Fibroblast of lung (primary cell): ENCODE measurements around the gene DBH. TPM values are rescaled to one million over a fixed set of nuclear protein-coding genes. Genes with fewer than 3 reads are reported as not detected.

Experiments used
- DNase-seq, 2 donors: peaks; one replicate each; pipeline versions ENCODE4 v3.0.0 to v3.0.0-alpha.2; 2010; ENCODE audit warnings: low read depth in 2 of 2
- H2AFZ ChIP-seq: 2 replicates; pipeline ENCODE4 v1.5.1; 2012; ENCODE audit warnings: low read length, control low read depth, inconsistent platforms
- H3K27ac ChIP-seq: 2 replicates; pipeline ENCODE4 v1.5.1; 2011; ENCODE audit warnings: low read length, control low read depth; ENCODE audit not compliant: insufficient read depth
- H3K27me3 ChIP-seq: 2 replicates; pipeline ENCODE4 v1.5.1; 2011; ENCODE audit warnings: mild to moderate bottlenecking, low read length; ENCODE audit not compliant: control insufficient read depth, insufficient read depth
- H3K36me3 ChIP-seq: 2 replicates; pipeline ENCODE4 v1.5.1; 2011; ENCODE audit warnings: low read length; ENCODE audit not compliant: control insufficient read depth, insufficient read depth
- H3K4me1 ChIP-seq: 2 replicates; pipeline ENCODE4 v1.5.1; 2011; ENCODE audit warnings: low read length; ENCODE audit not compliant: control insufficient read depth, insufficient read depth; ENCODE audit errors: extremely low read depth
- H3K4me2 ChIP-seq: 2 replicates; pipeline ENCODE4 v1.5.1; 2011; ENCODE audit warnings: low read length, control low read depth; ENCODE audit not compliant: insufficient read depth; ENCODE audit errors: extremely low read depth
- H3K4me3 ChIP-seq, 4 experiments: fragments of 200-600 bp in 1 of 4; sonication (generic) in 1 of 4; replicated peaks in 1 of 4; 2 replicates each; pipeline ENCODE4 v1.5.1; 2011 to 2016; ENCODE audit warnings: low read length in 4 of 4, low read depth in 3 of 4, mild to moderate bottlenecking in 3 of 4, control low read depth in 2 of 4, inconsistent platforms in 1 of 4, mixed read lengths in 1 of 4; ENCODE audit not compliant: insufficient read depth in 1 of 4; ENCODE audit errors: control extremely low read depth in 1 of 4
- H3K79me2 ChIP-seq: 2 replicates; pipeline ENCODE4 v1.5.1; 2012; ENCODE audit warnings: mild to moderate bottlenecking, low read length, inconsistent platforms; ENCODE audit not compliant: control insufficient read depth, insufficient read depth
- H3K9ac ChIP-seq: 2 replicates; pipeline ENCODE4 v1.5.1; 2011; ENCODE audit warnings: mild to moderate bottlenecking, low read length, control low read depth; ENCODE audit not compliant: insufficient read depth
- H3K9me3 ChIP-seq: 2 replicates; pipeline ENCODE4 v1.5.1; 2012; ENCODE audit warnings: low read depth, low read length; ENCODE audit not compliant: control insufficient read depth, insufficient read depth
- H4K20me1 ChIP-seq: 2 replicates; pipeline ENCODE4 v1.5.1; 2011; ENCODE audit warnings: low read length; ENCODE audit not compliant: control insufficient read depth, insufficient read depth; ENCODE audit errors: extremely low read depth
- CTCF ChIP-seq, 2 donors: IDR thresholded peaks in 1 of 2; conservative IDR thresholded peaks in 1 of 2; 1 replicate in 1 of 2; 2 replicates in 1 of 2; pipeline ENCODE4 v1.5.1; 2011 to 2012; ENCODE audit warnings: low read length in 2 of 2, control low read depth in 1 of 2, inconsistent platforms in 1 of 2, low read depth in 1 of 2, mild to moderate bottlenecking in 1 of 2
- EZH2 ChIP-seq: IDR thresholded peaks from 2 replicates; pipeline ENCODE4 v1.5.1; 2012; ENCODE audit warnings: low read length, control low read depth, mild to moderate bottlenecking; ENCODE audit errors: missing control alignments
- polyA plus RNA-seq, 2 donors: library from polyadenylated mRNA; depleted of rRNA in 1 of 2; stranded (reverse) in 1 of 2; unstranded in 1 of 2; fragments of >200 nt; gene quantifications; 2 replicates each; pipeline ENCODE4 v1.2.1, GENCODE V29; 2011 to 2012; ENCODE audit warnings: missing spikeins in 1 of 2
- total RNA-seq: library from RNA; depleted of rRNA; stranded (reverse); fragments of >200 nt; gene quantifications from 2 replicates; pipeline ENCODE4 v1.2.1, GENCODE V29; 2014

DBH gene
- total and polyA plus RNA-seq, 2 donors (not counting 1 experiment from before 2014, with no cell fraction given): not detected

DNA sequence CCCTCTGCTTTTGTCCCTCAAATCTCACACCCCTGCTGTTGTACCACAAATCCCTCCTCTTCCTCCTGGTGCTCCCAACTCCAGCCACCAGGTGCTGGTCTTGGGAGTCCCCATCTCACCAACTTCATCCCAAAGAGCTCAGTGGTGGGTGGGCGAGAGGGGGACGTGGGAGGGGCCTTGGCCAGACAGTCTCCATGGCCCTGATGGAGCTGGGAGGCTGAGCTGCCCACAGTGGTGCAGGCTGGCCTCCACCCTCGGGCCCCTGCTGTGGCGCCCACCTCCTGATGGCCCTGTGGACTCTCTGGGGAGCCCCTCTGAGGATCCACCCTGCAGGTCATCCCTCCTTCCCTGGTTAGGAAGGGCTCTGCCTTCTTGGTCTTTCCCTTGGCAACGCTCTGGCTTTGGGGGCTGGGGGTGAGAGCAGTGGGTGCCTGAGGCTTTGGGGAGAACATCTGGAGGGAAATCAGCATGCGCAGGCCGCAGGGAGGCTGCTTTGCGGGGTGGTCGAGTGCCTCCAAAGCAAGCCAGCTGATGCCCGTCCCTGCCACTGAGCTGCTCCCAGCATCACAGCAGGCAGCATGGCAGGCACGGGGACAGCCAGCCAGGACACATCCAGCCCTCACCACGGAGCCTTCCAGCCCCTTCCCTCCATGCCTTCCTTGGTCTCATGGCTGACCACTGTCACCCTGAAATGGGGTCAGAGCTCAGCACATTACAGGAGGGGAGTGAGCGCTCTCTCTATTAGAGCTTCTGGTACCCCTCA is 19.3 kb upstream of the DBH start:
- Histone ChIP-seq H3K4me3 (no peak overlapping the region), H3K9me3 (no peaks in the 10 kb centered on the region), H3K9ac (no peak overlapping the region), H3K4me1 (no peaks in the 10 kb centered on the region), H3K36me3 (no peaks in the 10 kb centered on the region), H3K27ac (no peak overlapping the region), H3K79me2 (no peaks in the 10 kb centered on the region), H3K4me2 (no peak overlapping the region), H4K20me1 (no peaks in the 10 kb centered on the region), H3K27me3 (peaks cover 2% of the 10 kb centered on the region), H2AFZ (no peak overlapping the region)
- DNase-seq: no peak
- TF ChIP-seq CTCF (conservative IDR thresholded peaks at IDR 0.05 in 1 of 2, IDR thresholded peaks at IDR 0.05 in 1 of 2; ENCODE audit: low read depth in 1 of 2, low read length in 2 of 2): no peak
- TF ChIP-seq EZH2: no peak

GRCh38 chr9:133618726-133619125 is 17.4 kb upstream of the DBH start:
- Histone ChIP-seq H3K27me3 (peaks cover 2% of the 10 kb centered on the region), H4K20me1 (no peaks in the 10 kb centered on the region), H3K9ac (no peak overlapping the region), H3K36me3 (no peaks in the 10 kb centered on the region), H3K9me3 (no peaks in the 10 kb centered on the region), H2AFZ (no peak overlapping the region), H3K4me3 (no peak overlapping the region), H3K79me2 (no peaks in the 10 kb centered on the region), H3K27ac (no peak overlapping the region), H3K4me1 (no peaks in the 10 kb centered on the region), H3K4me2 (no peak overlapping the region)
- TF ChIP-seq EZH2 (no peak), CTCF (conservative IDR thresholded peaks at IDR 0.05 in 1 of 2, IDR thresholded peaks at IDR 0.05 in 1 of 2; ENCODE audit: low read depth in 1 of 2, low read length in 2 of 2) (no peak)
- DNase-seq: no peak

DNA sequence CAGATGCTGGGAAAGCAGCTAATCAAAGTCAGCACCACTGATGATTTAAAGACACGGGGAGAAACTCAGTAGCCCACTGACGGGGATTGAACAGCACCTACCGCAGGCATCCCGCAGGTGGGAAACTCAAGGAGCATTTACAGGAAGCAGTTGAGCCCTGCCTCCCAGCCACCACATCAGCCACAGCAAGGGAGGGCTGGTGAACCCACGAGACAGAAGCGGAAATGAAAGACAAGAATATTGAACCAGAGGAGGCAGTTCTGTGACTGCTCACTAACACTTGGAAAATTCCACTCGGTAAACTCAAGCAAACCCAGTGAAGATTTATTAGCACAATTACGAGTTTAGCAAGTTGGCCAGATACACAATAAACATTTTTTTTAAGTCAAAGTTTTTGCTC is 16.4 kb upstream of the DBH start:
- H3K4me2 ChIP-seq: no peak overlapping the region
- DNase-seq: no peak

More for the DNA sequence above, 16.4 kb upstream of the DBH start:
- no peaks in the 10 kb centered on the region for H3K9me3 ChIP-seq
- no peaks in the 10 kb centered on the region for H4K20me1 ChIP-seq
- no peak overlapping the region for H3K27ac ChIP-seq
- H2AFZ ChIP-seq: no peak overlapping the region
- no peak overlapping the region for H3K4me3 ChIP-seq
- H3K36me3 ChIP-seq: no peaks in the 10 kb centered on the region
- peaks cover 2% of the 10 kb centered on the region for H3K27me3 ChIP-seq
- H3K9ac ChIP-seq: no peak overlapping the region
- H3K79me2 ChIP-seq: no peaks in the 10 kb centered on the region
- TF ChIP-seq EZH2 (no peak), CTCF (conservative IDR thresholded peaks at IDR 0.05 in 1 of 2, IDR thresholded peaks at IDR 0.05 in 1 of 2; ENCODE audit: low read depth in 1 of 2, low read length in 2 of 2) (no peak)
- H3K4me1 ChIP-seq: no peaks in the 10 kb centered on the region
